GM21423 (cell line): ENCODE results near the gene WDR1.
"Not testable (repeated sequence)": the region's sequence is repeated elsewhere in the genome, so short reads cannot be mapped to it uniquely, and the experiment has no call there.

ENCODE experiments used
- ATAC-seq: cut with Tn5 transposase; IDR thresholded peaks from one replicate; pipeline ENCODE4 v1.9.1; 2021; ENCODE audit warnings: mild to moderate bottlenecking, moderate library complexity; ENCODE audit not compliant: unreplicated experiment

The WDR1 gene

DNA sequence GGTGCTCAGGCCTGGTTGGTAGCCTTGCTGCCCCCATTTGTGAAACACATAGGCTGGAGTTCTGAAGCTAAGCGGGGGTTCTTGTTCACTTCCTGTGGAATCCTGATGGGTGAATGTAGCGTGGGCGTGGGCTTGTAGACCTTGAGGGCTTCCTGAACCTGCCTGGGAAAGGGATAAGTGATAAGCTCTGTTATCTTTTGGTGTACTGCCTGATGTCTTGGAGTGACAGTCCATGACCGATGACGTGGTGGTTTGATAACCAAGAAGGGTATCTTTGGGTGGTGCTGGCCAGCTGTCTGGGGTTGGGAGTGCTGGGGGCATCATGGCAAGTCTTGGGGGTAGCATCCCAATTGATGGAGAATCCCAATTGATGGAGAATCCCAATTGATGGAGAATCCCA lies 17.5 kb upstream of the WDR1 start:
- no peak for ATAC-seq

DNA sequence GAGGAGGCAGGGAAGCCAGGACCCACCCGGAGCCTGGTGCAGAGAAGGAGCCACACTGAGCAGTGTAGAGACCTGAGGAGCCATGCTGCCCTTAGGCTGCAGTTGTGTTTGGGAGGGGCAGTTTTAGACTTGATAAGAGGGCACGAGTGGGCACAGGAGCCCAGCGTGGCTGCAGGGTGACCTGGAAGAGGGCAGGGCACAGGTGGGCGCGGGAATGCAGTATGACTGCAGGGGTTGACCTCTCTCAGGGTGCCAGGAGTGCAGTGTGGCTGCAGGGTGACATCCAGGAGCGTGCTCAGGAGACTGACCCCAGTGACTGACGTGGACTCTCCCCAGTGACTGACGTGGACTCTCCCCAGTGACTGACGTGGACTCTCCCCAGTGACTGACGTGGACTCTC lies 14.6 kb upstream of the WDR1 start:
- no peak for ATAC-seq

DNA sequence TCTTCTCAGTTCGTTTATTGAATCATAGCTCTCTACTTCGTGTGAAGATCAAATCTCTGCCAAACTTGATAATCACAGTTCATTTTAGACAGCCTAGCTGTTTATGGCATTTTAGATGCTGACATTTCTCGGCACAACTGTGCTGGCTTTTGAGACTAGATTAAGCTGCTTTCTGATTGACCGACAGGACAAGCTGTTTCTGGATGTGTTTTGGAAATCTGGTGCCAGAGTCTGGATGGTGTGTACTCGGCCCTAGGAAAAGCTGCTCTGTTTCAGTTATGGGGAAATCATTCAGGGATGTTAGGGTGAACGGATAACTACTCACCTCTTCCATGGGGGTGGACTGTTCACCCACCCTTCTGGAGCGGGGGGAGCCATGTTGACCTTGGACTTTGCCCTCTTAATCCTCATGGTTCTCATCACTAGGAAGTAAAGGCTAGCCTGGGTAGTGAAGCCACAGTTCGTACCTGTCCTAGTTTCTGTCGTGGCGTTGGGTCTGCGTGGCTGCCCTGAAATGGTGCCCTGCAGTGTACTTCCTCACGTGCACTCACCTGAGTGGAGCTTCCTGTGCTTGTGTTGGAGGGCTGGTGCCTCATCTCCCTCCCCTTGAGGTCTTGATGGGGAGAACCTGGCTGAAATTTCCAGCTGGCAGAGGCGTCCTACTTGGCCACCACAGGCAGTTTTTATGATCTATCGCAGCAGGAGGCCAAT lies 13.7 kb upstream of the WDR1 start:
- no peak for ATAC-seq

DNA sequence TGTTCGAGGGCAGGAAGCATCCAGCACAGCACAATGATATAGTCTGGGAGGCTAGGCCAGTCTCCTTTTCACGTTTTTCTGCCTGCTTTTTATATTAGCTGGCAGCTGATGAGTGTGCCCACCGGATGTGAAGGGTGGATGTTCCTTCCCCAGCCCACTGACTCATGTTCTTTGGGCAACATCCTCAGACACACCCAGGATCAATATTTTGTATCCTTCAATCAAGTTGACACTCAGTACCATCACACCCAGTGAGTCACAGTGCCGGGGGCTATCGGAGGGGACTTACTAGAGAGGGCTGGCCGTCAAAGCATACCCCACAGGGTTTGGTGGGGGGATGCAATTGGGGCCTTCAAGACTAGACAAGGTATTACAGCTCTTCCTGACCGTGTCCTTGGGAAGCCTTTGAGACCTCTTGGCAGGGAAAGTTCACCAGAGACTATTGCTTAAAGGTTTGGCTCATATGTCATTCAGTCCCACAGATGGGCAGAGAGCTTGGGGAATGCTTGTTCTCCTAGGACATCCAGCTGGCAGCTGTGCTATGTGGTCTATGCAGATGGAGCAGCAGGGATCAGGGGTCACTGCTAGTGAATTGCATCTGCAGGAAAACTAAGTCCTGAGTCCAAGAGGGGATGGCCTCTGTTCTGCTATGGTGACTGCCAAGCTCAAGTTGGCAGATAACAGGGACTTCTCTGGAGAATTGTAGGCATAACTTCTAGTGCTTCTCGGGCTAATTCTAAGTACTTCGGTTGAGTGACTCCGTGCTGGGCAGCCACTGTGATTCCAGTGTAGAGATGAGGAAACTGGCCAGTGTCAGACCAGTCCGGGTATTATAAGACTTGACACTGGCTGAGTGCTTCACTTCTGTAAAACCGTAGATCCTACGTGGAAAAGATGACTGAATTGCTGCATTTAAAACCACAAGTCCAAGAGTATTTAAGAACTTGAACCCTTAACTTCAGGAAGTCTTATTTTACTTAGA lies 12.9 kb upstream of the WDR1 start:
- ATAC-seq: no peak

DNA sequence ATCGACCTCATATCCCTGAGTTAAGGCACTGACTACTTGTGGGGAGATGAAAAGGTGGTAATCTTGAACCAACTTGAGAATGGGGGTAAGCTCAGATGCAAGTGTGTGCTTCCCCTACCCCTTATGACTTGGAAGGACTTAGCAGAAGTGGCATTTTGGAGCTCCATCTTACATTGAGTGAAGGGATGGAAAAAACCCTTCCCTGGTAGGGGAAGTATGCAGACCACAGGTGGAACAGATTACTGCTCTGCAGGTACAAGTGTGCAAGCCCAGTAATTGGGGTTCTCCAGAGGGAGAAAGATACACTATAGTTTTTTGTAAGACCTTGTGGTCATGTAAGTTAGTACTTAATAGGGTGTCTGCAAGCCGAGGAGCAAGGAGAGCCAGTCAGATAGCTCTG lies 12.2 kb upstream of the WDR1 start:
- ATAC-seq: no peak

DNA sequence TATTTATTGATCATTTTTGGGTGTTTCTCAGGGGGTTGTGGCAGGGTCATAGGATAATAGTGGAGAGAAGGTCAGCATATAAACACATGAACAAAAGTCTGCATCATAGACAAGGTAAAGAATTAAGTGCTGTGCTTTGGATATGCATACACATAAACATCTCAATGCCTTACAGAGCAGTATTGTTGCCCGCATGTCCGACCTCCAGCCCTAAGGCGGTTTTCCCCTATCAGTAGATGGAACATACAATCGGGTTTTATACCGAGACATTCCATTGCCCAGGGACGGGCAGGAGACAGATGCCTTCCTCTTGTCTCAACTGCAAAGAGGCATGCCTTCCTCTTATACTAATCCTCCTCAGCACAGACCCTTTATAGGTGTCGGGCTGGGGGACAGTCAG lies 10.9 kb upstream of the WDR1 start:
- ATAC-seq: not testable (repeated sequence)

DNA sequence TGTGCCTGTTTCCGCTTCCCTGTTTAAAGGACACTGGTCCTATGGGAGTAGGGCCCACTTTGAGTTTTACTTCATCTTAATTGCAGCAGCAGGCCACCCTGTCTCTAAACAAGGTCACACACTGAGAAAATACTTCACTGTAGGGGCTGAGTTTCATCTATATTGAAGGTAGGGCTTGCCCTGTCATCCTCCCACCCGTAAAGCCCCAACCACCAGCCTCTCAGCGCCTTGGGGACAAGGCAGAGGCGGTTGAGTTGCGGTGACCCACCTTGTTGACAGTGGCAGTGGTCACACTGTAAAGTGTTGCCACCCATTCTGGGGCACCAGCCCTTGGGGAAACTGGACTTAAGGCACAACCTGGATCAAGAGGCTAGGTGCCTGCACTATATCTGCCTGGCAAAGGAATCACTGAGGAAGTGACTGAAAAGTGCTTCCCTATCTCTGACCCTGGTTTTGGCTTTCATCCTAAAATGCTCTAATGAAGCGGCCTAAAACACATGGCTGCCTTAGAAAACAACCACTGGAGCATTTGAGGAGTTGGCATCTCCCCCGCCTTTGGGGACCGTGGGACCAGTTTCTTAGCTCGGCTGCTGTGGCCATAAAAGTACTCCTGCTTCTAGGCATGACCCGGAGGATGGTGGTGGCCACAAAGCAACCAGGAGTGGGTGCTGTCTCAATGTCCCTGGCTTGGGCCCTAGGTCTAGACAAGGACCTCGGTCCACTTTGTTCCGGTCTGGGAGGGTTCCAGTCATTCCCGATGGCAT lies 7.8 kb upstream of the WDR1 start:
- ATAC-seq: no peak

DNA sequence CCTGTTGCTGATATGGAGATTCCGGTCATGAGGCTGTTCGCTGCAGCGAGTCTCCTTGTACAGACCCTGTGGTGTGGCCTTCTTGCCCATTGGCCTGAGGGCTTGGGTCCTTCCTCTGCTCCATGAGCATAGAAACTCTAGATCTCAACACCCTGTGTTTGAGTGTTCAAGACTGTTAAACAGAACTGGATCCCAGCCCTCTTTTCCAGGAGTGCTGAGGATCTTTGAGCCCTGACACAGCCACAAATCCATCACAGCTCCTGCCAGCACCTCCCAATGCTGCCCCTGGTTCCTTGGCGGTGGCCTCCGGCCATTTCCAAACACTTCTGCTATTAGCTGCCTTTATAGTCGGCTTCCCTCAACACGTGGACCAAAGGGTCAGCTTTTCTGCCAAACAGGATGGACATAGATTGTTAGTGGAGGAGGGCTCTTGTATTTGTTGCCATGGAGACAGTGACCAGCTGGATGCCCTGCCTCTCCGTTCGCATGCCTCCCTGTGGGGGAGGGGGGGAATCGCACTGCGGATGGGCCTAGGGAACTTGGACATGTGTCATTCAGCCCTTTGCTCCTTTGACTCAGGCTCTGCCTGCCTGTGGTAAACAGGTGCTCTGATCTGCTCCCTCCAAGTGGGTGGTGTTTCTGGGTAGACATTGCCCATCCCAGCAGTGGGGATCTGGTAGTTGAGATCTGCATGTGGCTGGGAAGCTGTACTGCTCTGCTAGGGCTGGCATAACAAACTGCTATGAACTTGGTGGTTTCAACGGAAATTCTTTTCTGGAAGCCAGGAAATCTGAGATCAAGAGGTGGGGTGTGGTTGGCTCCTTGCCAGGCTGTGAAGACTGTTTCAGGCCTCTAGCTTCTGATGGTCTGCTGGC lies 6.9 kb upstream of the WDR1 start:
- ATAC-seq: no peak

DNA sequence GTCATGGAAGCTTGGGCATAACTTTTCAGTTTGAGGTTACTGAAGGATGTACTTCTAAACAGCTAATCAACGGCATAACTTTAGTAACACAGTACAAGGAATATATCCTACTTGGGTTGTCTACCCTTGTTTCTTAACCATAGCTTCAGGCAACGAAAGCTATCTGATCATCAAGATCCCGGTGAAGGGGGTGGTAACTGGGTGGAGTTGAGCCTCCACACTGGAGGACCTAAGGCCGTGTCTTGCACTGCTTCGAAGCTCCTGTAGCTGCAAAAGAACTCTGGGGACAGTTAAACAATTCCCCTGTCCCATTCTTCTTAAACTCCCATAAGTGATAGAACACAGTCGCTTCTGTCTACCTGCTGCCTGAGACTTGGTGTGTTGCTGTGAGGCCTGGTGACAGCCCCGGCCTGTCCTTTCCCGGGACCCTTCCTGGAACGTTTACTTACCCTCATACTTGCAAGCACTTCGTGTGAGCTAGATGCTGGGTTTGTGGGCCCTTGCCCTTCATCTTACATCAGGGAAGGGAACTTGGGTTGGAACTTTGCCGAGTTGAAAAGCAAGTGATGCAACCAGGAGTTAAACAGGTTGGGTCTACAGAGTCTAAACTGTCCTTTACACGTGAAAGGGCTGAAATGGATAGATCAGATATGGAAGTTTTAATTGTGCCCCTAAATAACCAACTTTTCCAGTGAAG lies 5.8 kb upstream of the WDR1 start:
- ATAC-seq: no peak

DNA sequence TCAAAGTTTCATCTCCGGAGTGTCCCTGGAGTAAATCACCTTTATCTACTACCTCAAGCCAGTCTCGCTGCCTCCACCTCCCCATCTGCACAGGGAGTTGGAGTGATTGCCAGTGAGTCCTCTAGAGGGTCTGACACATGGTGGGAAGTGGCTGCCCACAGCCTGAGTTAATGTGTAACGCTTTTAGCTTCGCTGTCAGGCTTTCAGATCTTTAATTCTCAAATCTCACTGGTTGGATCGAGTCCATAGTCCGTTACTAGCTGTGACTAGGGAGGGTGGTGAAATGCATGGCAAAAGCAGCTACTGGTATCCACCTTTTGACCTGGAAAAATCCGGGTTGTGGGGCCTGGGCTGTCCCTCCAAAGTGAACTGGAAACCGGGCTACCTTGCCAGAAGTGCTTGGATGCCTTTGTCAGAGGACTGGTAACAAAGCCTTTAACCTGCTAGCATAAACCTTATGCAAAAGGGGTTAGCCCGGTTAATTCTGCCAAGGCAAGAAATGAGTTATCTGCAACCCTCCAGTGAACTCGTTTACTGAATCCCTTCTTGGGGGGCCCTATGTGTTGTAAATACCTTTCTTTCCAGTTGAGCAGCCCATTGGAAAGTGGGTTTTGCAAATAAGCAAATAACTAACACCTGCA lies 5.1 kb upstream of the WDR1 start:
- peak; percentile 22 for ATAC-seq

DNA sequence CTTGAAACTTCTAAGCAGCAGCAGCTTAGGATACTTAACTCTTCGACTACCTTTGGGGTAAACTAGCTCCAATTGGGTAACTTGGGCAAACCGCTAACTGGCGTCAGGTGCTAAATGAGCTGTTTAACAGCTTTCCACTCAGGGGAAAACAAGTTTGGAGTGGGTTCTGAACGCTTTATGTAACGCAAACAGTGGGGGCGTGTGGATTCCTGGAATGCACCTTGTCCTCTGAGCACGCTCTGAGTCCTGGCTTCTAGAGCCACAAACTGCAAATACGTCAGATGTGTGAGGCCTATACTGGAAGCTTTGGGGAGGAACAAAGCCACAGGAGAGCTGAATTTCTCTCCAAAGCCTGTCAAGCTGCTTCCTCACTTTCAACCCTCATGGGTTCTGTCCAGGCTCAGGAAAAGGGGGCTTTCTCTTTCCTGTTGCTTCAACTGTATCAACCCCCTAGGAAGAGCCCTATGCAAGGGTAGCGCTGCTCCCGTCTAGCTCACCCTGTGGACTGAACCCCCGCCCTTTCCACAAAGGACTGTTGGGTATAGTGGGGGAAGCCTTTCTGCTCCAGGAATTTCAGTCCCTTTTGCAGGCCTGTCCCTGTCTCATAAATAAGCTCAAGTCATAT lies 4.5 kb upstream of the WDR1 start:
- no peak for ATAC-seq

DNA sequence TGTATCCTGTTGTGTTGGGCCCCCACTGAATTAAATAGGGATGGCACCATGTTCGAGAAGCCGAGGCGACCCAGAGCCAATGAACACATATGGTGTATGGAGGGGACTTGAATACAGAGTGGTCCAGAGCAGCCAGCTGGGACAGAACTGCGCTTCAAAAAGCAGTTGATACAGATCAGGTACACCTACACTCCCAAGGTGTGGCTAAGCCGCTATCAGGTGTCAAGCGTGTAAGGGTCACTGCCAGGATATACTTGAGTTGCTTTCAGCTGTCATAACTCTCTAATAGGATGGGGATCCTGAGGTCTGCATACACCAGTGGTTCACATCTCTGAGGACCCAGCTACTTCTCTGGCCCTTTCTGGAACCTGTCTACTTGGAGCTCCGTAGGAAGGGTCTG lies 3.2 kb upstream of the WDR1 start:
- no peak for ATAC-seq

DNA sequence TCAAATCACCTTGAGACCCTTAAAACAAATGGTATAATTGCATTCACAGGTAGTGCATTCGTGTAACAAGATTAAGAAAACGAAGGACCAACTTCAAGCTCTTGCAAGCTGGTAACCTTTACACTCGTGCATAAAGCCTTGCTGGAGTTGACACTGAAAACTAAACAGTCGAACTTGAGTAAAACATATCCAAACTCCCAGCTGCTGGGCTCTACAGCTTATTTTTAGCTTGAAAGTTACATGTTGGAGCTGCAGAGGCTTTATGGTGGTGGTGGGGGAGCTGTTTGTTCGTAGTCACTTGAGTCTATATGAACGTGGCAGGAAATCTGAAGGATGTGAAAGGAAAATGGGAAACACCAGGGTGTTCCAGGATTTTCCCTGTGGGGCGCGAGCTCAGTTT lies 2.7 kb upstream of the WDR1 start:
- ATAC-seq: no peak

DNA sequence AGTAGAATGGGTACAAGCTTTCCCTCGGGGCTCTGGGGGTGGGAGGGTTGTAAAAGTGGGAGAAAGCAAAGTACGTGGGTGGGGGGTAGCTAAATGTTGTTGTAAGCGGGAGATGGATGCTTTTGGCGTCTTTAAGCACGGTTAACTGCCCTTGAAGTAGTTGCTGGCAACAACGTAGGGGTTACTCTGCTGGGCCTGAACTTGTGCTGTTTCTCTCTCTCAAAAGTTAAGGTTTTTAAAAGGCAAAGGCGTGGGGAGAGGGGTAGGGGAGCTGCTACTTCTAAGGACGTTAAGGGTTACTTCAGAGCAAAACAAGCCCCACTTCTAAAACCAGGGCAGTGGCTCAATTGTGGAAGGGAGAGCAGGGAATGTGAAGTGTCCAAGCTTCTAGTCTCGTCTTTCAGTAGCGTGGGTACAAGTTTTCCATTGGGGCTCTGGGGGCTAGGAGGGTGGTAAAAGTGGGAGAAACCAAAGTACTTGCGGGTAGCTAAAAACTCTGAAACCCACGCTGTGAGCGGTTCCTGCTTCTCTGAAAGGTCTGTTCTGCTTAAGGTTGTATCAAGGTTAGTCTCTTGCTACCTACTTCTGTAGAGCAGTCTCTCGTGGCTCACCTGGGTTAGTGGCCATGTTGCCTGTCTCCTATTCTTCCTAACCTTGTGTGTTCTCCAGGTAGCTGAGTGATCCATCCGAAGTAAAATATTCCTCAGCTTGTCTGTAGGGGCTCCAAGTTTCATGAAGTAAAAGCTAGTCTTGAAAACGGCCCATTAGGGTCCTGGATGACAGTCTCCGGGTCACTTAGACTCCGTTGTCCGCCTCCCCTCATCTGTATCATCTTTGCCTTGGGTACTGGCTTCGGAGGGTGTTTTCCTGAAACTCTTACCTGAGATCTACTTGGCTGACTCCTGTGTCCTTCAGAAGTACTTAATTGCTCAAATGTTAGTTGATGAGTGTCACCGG lies 1.7 kb upstream of the WDR1 start:
- no peak for ATAC-seq

DNA sequence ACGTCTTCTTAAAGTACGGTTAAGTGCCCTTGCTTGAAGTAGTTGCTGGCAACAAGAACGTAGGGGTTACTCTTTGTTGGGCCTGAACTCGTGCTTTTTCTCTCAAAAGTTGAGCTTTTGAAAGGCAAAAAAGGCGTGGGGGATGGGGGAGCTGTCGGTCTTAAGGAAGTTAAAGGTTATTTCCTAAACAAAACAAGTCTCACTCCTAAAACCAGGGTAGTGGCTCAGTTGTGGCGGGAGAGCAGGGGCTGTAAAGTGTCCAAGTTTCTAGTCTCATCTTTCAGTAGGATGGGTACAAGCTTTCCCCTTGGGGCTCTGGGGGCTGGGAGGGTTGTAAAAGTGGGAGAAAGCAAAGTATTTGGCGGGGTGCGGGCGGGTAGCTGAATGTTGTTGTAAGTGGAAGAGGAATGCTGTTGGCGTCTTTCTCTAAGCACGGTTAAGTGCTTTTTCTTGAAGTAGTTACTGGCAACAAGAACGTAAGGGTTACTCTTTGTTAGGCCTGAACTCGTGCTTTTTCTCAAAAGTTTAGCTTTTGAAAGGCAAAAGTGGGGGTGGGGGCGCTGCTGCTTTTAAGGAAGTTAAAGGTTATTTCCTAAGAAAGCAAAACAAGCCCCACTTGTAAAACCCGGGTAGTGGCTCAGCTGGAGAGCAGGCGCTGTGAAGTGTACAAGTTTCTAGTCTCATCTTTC lies 904 bp upstream of the WDR1 start:
- ATAC-seq: no peak

DNA sequence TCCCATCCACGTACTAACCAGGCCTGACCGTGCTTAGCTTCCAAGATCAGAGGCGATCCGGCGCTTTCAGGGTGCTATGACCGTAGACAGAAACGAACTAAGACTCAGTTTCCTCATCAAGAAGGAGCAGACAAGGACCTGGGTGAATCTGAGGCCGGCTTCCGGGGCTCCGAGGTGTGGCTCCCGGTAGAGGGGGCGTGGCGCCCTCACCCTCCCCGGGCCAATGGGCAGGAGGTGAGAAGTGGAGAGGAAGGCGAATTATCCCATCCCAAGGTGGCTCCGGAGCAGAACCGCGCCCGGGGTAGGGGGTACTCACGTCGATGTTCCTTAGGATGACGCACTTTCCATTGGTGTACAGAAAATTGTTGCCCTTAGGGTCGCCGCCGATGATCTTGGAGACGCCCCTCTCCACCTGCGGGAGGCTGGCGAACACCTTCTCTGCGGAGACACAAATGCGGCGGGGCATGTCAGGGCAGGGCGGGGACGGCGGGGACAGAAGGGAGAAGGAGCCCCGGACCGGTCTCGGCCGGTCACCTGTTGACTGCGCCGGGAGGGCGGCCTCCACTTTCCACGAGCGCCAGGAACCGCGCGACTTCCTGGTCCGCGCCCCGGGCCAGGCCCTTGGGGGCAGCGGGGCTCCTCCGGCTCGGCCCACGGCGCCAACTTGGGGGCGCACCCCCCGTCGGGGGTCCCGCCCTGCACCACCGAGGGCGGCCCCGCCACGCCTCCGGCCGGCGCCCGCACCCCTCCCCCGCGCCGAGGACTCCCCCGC lies 616 bp downstream of the WDR1 start:
- ATAC-seq: peak; percentile 33
